DOHH2 (cell line): ENCODE results near the gene MEA1.

ENCODE experiments used
- H3F3A ChIP-seq: fragments of 200-600 bp; sonication (generic), shearing (Covaris generic); 2 replicates; pipeline ENCODE4 v1.6.0; 2016; ENCODE audit warnings: antibody characterized with exemption, mild to moderate bottlenecking; ENCODE audit not compliant: control insufficient read depth, insufficient read depth
- H3K27ac ChIP-seq: fragments of 200-600 bp; sonication (generic); 2 replicates; pipeline ENCODE4 v1.5.1; 2014; ENCODE audit warnings: low read depth, mild to moderate bottlenecking, low read length, moderate library complexity
- H3K27me3 ChIP-seq: fragments of 200-600 bp; sonication (generic); 2 replicates; pipeline ENCODE4 v1.6.1; 2014; ENCODE audit warnings: mild to moderate bottlenecking, low read length, mixed read lengths; ENCODE audit not compliant: control insufficient read depth
- H3K36me3 ChIP-seq: fragments of 200-600 bp; sonication (generic); 2 replicates; pipeline ENCODE4 v1.6.1; 2014; ENCODE audit warnings: mild to moderate bottlenecking, low read length, moderate library complexity, mixed read lengths; ENCODE audit not compliant: control insufficient read depth
- H3K4me1 ChIP-seq: fragments of 200-600 bp; sonication (generic); 2 replicates; pipeline ENCODE4 v1.6.1; 2014; ENCODE audit warnings: mild to moderate bottlenecking, low read length, mixed read lengths; ENCODE audit not compliant: control insufficient read depth
- H3K4me2 ChIP-seq: fragments of 200-600 bp; sonication (generic); 2 replicates; pipeline ENCODE4 v1.6.0; 2014; ENCODE audit warnings: mild to moderate bottlenecking, low read length, moderate library complexity
- H3K4me3 ChIP-seq: fragments of 200-600 bp; sonication (generic); 2 replicates; pipeline ENCODE4 v1.5.1; 2014; ENCODE audit warnings: mild to moderate bottlenecking, low read length, mixed read lengths
- H3K79me2 ChIP-seq: fragments of 200-600 bp; sonication (generic); 2 replicates; pipeline ENCODE4 v1.6.1; 2014; ENCODE audit warnings: mild to moderate bottlenecking, low read length, mixed read lengths; ENCODE audit not compliant: control insufficient read depth
- H3K9me2 ChIP-seq: fragments of 200-600 bp; sonication (generic); replicated peaks from 2 replicates; pipeline ENCODE4 v1.6.1; 2014; ENCODE audit warnings: mild to moderate bottlenecking, low read length, mixed read lengths; ENCODE audit not compliant: control insufficient read depth
- H3K9me3 ChIP-seq: fragments of 200-600 bp; sonication (generic); 2 replicates; pipeline ENCODE4 v1.6.1; 2014; ENCODE audit warnings: antibody characterized with exemption, low read length, mixed read lengths; ENCODE audit not compliant: control insufficient read depth, insufficient read depth
- H4K20me1 ChIP-seq: fragments of 200-600 bp; sonication (generic); 2 replicates; pipeline ENCODE4 v1.6.0; 2014; ENCODE audit warnings: low read depth, mild to moderate bottlenecking, antibody characterized with exemption, low read length, moderate library complexity; ENCODE audit not compliant: control insufficient read depth, insufficient read depth
- EZH2phosphoT487 ChIP-seq: fragments of 200-600 bp; sonication (generic); IDR thresholded peaks from 2 replicates; pipeline ENCODE4 v1.6.1; 2017; ENCODE audit warnings: borderline replicate concordance, mild to moderate bottlenecking, antibody characterized with exemption, low read length, moderate library complexity, mixed read lengths
- TF ChIP-seq, protein P1 (sequence below): fragments of 200-600 bp; sonication (generic); IDR thresholded peaks from one replicate; pipeline ENCODE4 v1.5.1; 2014; ENCODE audit warnings: antibody characterized with exemption, mild to moderate bottlenecking, low read depth, low read length; ENCODE audit not compliant: poor library complexity, severe bottlenecking

The MEA1 gene

DNA sequence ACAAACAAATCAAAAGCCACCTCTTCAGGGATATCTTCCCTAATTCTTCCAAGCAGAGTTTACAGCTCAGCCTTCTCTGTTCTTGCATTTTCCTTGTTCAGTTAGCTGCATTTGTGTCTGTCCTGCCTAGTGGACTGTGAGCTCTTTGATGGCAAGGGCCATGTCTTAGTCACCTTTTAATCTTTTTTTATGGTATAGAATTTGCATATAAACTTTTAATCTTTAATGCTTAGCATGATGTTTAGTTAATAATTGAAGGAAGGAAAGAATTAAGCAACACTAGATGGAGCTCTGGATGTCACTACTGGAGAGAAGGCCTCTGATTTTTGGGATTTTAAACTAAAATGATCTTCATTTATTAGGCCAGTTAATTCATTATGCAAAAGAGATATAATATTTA is 17.2 kb downstream of the MEA1 start:
- TF ChIP-seq, protein P1, sequence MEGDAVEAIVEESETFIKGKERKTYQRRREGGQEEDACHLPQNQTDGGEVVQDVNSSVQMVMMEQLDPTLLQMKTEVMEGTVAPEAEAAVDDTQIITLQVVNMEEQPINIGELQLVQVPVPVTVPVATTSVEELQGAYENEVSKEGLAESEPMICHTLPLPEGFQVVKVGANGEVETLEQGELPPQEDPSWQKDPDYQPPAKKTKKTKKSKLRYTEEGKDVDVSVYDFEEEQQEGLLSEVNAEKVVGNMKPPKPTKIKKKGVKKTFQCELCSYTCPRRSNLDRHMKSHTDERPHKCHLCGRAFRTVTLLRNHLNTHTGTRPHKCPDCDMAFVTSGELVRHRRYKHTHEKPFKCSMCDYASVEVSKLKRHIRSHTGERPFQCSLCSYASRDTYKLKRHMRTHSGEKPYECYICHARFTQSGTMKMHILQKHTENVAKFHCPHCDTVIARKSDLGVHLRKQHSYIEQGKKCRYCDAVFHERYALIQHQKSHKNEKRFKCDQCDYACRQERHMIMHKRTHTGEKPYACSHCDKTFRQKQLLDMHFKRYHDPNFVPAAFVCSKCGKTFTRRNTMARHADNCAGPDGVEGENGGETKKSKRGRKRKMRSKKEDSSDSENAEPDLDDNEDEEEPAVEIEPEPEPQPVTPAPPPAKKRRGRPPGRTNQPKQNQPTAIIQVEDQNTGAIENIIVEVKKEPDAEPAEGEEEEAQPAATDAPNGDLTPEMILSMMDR: peak; percentile 17
- no peak for TF ChIP-seq EZH2phosphoT487
- H3K36me3 ChIP-seq: peaks cover 3% of the 10 kb centered on the region
- no peak overlapping the region for H3K27ac ChIP-seq

DNA sequence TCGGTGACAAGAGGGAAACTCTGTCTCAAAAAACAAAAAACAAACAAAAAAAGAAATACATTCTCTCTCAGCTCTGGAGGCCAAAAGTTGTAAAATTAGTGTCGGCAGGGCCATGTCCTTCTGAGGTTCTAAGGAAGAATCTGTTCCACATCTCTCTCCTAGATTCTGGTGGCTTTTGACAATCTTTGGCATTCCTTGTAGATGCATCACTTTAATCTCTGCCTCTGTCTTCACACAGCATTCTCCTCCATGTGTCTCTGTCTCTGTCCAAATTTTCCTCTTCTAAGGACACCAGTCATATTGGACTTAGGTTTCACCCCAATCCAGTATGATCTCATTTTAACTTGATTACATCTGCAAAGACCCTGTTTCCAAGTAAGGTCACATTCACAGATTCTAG is 20.3 kb downstream of the MEA1 start:
- Histone ChIP-seq H3K4me3 (no peak overlapping the region), H3F3A (peaks cover 5% of the 10 kb centered on the region; the same call in 1 of the 2 replicates)
- TF ChIP-seq, protein P1: no peak
- no peak for TF ChIP-seq EZH2phosphoT487

More for the DNA sequence above, 17.2 kb downstream of the MEA1 start:
- peaks cover 5% of the 10 kb centered on the region; the same call in 1 of the 2 replicates for H3F3A ChIP-seq
- no peak overlapping the region for H3K4me2 ChIP-seq
- H3K4me1 ChIP-seq: peaks cover 3% of the 10 kb centered on the region; the same call in 1 of the 2 replicates
- no peaks in the 10 kb centered on the region for H3K9me3 ChIP-seq
- H3K4me3 ChIP-seq: no peak overlapping the region
- H3K27me3 ChIP-seq: no peaks in the 10 kb centered on the region
- no peaks in the 10 kb centered on the region for H3K79me2 ChIP-seq
- H3K9me2 ChIP-seq: no peaks in the 10 kb centered on the region
- no peaks in the 10 kb centered on the region for H4K20me1 ChIP-seq

DNA sequence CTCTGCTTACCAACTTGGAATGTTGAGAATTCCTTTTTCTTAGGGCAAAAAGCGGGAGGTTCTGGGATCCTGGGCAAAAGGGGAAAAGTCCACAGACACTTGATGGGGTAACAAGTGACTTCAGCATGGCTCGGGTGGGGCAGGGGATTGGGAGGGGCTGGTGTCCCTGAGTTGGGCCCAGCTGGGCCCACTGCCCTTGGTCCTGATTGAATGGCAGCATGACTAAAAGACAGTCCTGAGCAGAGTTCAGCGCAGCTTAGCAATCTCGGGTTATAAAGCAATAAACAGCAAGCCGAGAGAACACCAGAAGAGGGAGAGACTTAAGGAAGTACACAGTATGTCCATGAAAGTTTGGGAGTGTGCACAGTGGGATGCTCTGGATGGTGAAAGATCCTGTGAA is 23.8 kb downstream of the MEA1 start:
- H3K4me2 ChIP-seq: no peak overlapping the region
- no peaks in the 10 kb centered on the region for H3K27me3 ChIP-seq
- TF ChIP-seq EZH2phosphoT487: no peak
- TF ChIP-seq, protein P1: no peak
- H3K4me1 ChIP-seq: peaks cover 11% of the 10 kb centered on the region
- H3K27ac ChIP-seq: no peak overlapping the region
- H3K9me3 ChIP-seq: no peaks in the 10 kb centered on the region
- peaks cover 24% of the 10 kb centered on the region for H3K79me2 ChIP-seq
- H3K4me3 ChIP-seq: no peak overlapping the region
- H3F3A ChIP-seq: no peaks in the 10 kb centered on the region
- H3K36me3 ChIP-seq: peaks cover 23% of the 10 kb centered on the region
- H4K20me1 ChIP-seq: no peaks in the 10 kb centered on the region
- H3K9me2 ChIP-seq: no peaks in the 10 kb centered on the region

More for the DNA sequence above, 20.3 kb downstream of the MEA1 start:
- H3K9me2 ChIP-seq: no peaks in the 10 kb centered on the region
- H4K20me1 ChIP-seq: no peaks in the 10 kb centered on the region
- H3K79me2 ChIP-seq: no peaks in the 10 kb centered on the region
- peaks cover 3% of the 10 kb centered on the region; the same call in 1 of the 2 replicates for H3K4me1 ChIP-seq
- H3K27ac ChIP-seq: no peak overlapping the region
- H3K27me3 ChIP-seq: no peaks in the 10 kb centered on the region
- no peak overlapping the region for H3K4me2 ChIP-seq
- H3K36me3 ChIP-seq: peaks cover 23% of the 10 kb centered on the region
- H3K9me3 ChIP-seq: no peaks in the 10 kb centered on the region
